ENCODE results near the gene GPR139. TPM values are rescaled to one million over a fixed set of nuclear protein-coding genes. Genes with fewer than 3 reads are reported as not detected.

The GPR139 gene
- total RNA-seq, 1 experiment from 2014 or later, result not detected

DNA sequence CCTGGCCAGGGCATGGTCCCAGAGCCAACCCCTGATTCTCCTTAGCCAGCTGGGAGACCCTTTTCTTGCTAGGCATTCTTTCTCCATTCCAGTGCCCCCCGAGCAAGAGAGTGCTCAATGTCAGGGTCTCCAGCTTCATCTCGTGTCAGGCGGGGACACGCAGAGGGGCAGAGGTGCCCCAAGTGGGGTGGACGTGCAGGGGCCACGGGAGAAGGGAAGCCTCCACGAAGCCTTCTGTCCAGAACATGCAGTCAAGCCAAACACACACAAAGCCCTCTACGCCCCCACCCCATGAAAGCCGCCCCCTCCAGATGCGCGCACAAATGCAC, 852 bp downstream of the GPR139 start:
- Histone ChIP-seq H3K27ac (no peak overlapping the region), H3K4me3 (no peak overlapping the region), H3K9me3 (ENCODE audit: insufficient read depth, low read depth) (no peaks in the 10 kb centered on the region), H3K27me3 (ENCODE audit: insufficient read depth, low read depth) (peaks cover 74% of the 10 kb centered on the region), H3F3A (ENCODE audit: insufficient read depth, low read depth) (no peaks in the 10 kb centered on the region), H3K79me2 (ENCODE audit: low read depth) (no peaks in the 10 kb centered on the region), H3K9me2 (ENCODE audit: insufficient read depth) (no peaks in the 10 kb centered on the region), H3K4me1 (replicated peaks; ENCODE audit: insufficient read depth) (no peaks in the 10 kb centered on the region), H4K20me1 (ENCODE audit: insufficient read depth) (no peaks in the 10 kb centered on the region; the same call in 1 of the 2 replicates), H2AFZ (no peak overlapping the region), H3K4me2 (no peak overlapping the region), H3K36me3 (ENCODE audit: low read depth) (no peaks in the 10 kb centered on the region)
- DNase-seq, result no peak
- BruUV-seq (replicated peaks), result no TSS peak
- TF ChIP-seq, protein P1, sequence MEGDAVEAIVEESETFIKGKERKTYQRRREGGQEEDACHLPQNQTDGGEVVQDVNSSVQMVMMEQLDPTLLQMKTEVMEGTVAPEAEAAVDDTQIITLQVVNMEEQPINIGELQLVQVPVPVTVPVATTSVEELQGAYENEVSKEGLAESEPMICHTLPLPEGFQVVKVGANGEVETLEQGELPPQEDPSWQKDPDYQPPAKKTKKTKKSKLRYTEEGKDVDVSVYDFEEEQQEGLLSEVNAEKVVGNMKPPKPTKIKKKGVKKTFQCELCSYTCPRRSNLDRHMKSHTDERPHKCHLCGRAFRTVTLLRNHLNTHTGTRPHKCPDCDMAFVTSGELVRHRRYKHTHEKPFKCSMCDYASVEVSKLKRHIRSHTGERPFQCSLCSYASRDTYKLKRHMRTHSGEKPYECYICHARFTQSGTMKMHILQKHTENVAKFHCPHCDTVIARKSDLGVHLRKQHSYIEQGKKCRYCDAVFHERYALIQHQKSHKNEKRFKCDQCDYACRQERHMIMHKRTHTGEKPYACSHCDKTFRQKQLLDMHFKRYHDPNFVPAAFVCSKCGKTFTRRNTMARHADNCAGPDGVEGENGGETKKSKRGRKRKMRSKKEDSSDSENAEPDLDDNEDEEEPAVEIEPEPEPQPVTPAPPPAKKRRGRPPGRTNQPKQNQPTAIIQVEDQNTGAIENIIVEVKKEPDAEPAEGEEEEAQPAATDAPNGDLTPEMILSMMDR (conservative IDR thresholded peaks at IDR 0.05), result no peak
- TF ChIP-seq EZH2 (IDR thresholded peaks at IDR 0.05; ENCODE audit: low read depth), result no peak
- ChIA-PET CTCF (no interaction called here), POLR2A (ENCODE audit: unreplicated experiment) (no interaction called here)
- intact Hi-C loops (cut with micrococcal nuclease; ENCODE audit: unreplicated experiment), result no loop called here

DNA sequence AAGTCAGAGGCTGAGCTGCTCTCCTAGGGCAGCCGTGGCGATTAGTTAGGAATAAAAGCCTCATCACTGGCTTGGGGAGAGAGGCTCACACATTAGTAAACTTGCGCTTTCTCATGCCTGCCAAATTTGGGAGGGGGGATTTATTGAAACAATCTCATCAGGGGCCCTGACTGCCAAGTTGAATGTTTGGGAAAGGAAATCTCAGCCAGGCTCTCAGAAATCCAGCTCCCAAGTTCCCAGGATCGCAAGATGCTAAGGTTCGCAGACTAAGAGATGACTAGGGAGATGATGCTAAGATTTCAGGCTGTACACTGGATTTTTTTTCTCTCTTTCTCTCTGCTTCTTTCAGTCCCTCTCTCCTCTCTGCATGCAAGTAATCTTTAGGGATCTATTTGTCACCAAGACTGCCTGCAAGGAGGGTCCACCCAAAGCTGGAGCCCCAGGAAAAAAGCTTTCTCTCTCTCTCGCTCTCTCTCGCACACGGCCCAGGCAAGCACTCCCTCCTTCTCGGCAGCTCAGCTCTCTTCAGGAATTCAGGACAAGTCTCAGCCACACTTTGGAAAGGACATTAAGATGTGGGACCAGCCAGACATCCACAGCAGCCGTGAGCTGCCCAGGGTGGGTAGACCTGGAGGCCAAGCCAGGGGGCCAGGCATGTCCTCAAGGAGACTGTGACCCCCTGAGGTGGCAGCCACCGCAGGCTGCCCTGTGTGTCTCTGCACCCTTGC, 1.4 kb downstream of the GPR139 start:
- POLR2A ChIA-PET (ENCODE audit: unreplicated experiment), result no interaction called here

DNA sequence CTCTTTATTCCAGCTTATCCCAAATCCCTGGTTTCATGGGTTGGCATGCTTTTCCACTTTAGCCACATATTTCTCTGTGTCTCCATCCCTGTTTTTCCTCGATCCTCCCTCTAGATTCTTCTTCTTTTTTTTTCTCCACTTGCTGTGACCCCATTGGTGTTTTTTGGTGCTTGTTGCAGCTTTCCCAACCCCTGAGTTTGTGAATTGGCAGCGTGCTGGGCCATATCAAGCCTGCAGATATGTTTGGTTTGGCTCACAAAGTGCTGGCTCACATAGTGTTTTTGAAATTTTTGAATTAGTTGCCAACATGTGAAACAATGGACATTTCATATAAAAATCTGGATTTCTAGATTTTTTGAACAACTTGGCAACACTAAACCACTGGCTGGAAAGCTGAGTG, 8.8 kb downstream of the GPR139 start:
- Histone ChIP-seq H3K9me2 (ENCODE audit: insufficient read depth) (no peaks in the 10 kb centered on the region), H3K79me2 (ENCODE audit: low read depth) (no peaks in the 10 kb centered on the region), H3K9me3 (ENCODE audit: insufficient read depth, low read depth) (no peaks in the 10 kb centered on the region), H3K36me3 (ENCODE audit: low read depth) (no peaks in the 10 kb centered on the region), H3K4me3 (no peak overlapping the region), H3K27ac (no peak overlapping the region), H3K4me1 (replicated peaks; ENCODE audit: insufficient read depth) (no peaks in the 10 kb centered on the region), H3K4me2 (no peak overlapping the region), H4K20me1 (ENCODE audit: insufficient read depth) (no peaks in the 10 kb centered on the region), H3K27me3 (ENCODE audit: insufficient read depth, low read depth) (peaks cover 38% of the 10 kb centered on the region), H2AFZ (no peak overlapping the region), H3F3A (ENCODE audit: insufficient read depth, low read depth) (no peaks in the 10 kb centered on the region)
- no peak for TF ChIP-seq EZH2 (IDR thresholded peaks at IDR 0.05; ENCODE audit: low read depth)
- TF ChIP-seq, protein P1 (conservative IDR thresholded peaks at IDR 0.05), result no peak
- DNase-seq, result no peak
- no TSS peak for BruUV-seq (replicated peaks)
- POLR2A ChIA-PET (ENCODE audit: unreplicated experiment), result no interaction called here
- intact Hi-C loops (cut with micrococcal nuclease; ENCODE audit: unreplicated experiment), result no loop called here
- CTCF ChIA-PET, result no interaction called here

More for the DNA sequence above, 1.4 kb downstream of the GPR139 start:
- Histone ChIP-seq H2AFZ (no peak overlapping the region), H3K4me2 (no peak overlapping the region), H3K79me2 (ENCODE audit: low read depth) (no peaks in the 10 kb centered on the region), H3K27me3 (ENCODE audit: insufficient read depth, low read depth) (peaks cover 74% of the 10 kb centered on the region), H3F3A (ENCODE audit: insufficient read depth, low read depth) (no peaks in the 10 kb centered on the region), H3K36me3 (ENCODE audit: low read depth) (no peaks in the 10 kb centered on the region), H3K9me3 (ENCODE audit: insufficient read depth, low read depth) (no peaks in the 10 kb centered on the region), H3K4me3 (no peak overlapping the region), H3K9me2 (ENCODE audit: insufficient read depth) (no peaks in the 10 kb centered on the region), H4K20me1 (ENCODE audit: insufficient read depth) (no peaks in the 10 kb centered on the region; the same call in 1 of the 2 replicates), H3K4me1 (replicated peaks; ENCODE audit: insufficient read depth) (no peaks in the 10 kb centered on the region), H3K27ac (no peak overlapping the region)
- CTCF ChIA-PET, result no interaction called here
- BruUV-seq (replicated peaks), result no TSS peak
- intact Hi-C loops (cut with micrococcal nuclease; ENCODE audit: unreplicated experiment), result no loop called here
- no peak for TF ChIP-seq EZH2 (IDR thresholded peaks at IDR 0.05; ENCODE audit: low read depth)
- TF ChIP-seq, protein P1 (conservative IDR thresholded peaks at IDR 0.05), result no peak
- no peak for DNase-seq
